HepG2 (cell line): ENCODE measurements around the gene CLIP2. TPM values are rescaled to one million over a fixed set of nuclear protein-coding genes. Genes with fewer than 3 reads are reported as not detected.

Experiments
- ATAC-seq: fragments of 200-7000 bp; cut with Tn5 transposase; 3 replicates; pipeline ENCODE4 v1.9.1; 2020; ENCODE audit warnings: mild to moderate bottlenecking, moderate library complexity
- BruUV-seq: library from RNA; stranded (reverse); fragments of 400-500 nt; replicated peaks from 2 replicates; lab custom pipeline; 2021; lab: Mats Ljungman, UMichigan
- CTCF ChIA-PET: fragments of 300-600 bp; formaldehyde crosslinking; extraction: SDS; loops from one replicate; lab custom pipeline; 2021; ENCODE audit warnings: low total read pairs, inconsistent platforms, low intra/inter-chr PET ratio; lab: Yijun Ruan, JAX
- POLR2A ChIA-PET: fragments of 350-600 bp; sonication (Branson Sonifier 250); formaldehyde crosslinking; loops from one replicate; lab custom pipeline; 2020; ENCODE audit warnings: antibody characterized with exemption, inconsistent platforms; lab: Yijun Ruan, JAX
- DNase-seq: peaks from one replicate; pipeline ENCODE4 v3.0.0-alpha.2; 2015; ENCODE audit warnings: low spot score
- FAIRE-seq: peaks from 3 replicates; lab custom pipeline; 2011; peaks lifted over from hg19 to GRCh38; lab: Jason Lieb, UNC
- H2AFZ ChIP-seq: one replicate; pipeline ENCODE4 v1.6.1; 2011; ENCODE audit warnings: low read length, inconsistent platforms
- H3K27ac ChIP-seq: fragments of 300-600 bp; 3 replicates; pipeline ENCODE4 v1.8.0; 2011; ENCODE audit warnings: mixed run types, mild to moderate bottlenecking, mixed read lengths, low read length, inconsistent platforms; ENCODE audit not compliant: insufficient read depth; ENCODE audit errors: extremely low read length
- H3K27me3 ChIP-seq, 2 experiments: fragments of 200-600 bp in 1 of 2; 2 replicates in 1 of 2; 3 replicates in 1 of 2; pipeline versions ENCODE4 v1.6.0 to v1.8.0; 2011; ENCODE audit warnings: low read length in 2 of 2, mild to moderate bottlenecking in 2 of 2, moderate library complexity in 2 of 2, inconsistent platforms in 1 of 2; ENCODE audit not compliant: insufficient read depth in 2 of 2, control insufficient read depth in 1 of 2
- H3K36me3 ChIP-seq, 2 experiments: fragments of 200-600 bp in 1 of 2; replicated peaks in 1 of 2; 2 replicates in 1 of 2; 3 replicates in 1 of 2; pipeline versions ENCODE4 v1.5.1 to v1.8.0; 2011; ENCODE audit warnings: low read length in 2 of 2, inconsistent platforms in 1 of 2; ENCODE audit not compliant: insufficient read depth in 2 of 2, control insufficient read depth in 1 of 2
- H3K4me1 ChIP-seq: 2 replicates; pipeline ENCODE4 v1.5.1; 2012; ENCODE audit warnings: low read length, inconsistent platforms; ENCODE audit not compliant: insufficient read depth
- H3K4me2 ChIP-seq: 2 replicates; pipeline ENCODE4 v1.6.0; 2011; ENCODE audit warnings: low read depth, low read length, inconsistent platforms
- H3K4me3 ChIP-seq, 3 experiments: fragments of 200-600 bp in 1 of 3; sonication (generic), shearing (Covaris generic) in 1 of 3; replicated peaks in 1 of 3; 2 replicates each; pipeline ENCODE4 v1.5.1; 2011 to 2016; ENCODE audit warnings: low read length in 3 of 3, inconsistent platforms in 2 of 3, low read depth in 2 of 3, mild to moderate bottlenecking in 2 of 3, control low read depth in 1 of 3, mixed read lengths in 1 of 3; ENCODE audit not compliant: insufficient read depth in 1 of 3
- H3K79me2 ChIP-seq: one replicate; pipeline ENCODE4 v1.6.1; 2011; ENCODE audit warnings: low read length, inconsistent platforms; ENCODE audit not compliant: insufficient read depth
- H3K9ac ChIP-seq: 2 replicates; pipeline ENCODE4 v1.6.0; 2011; ENCODE audit warnings: mild to moderate bottlenecking, low read depth, low read length, inconsistent platforms; ENCODE audit not compliant: insufficient read depth
- H3K9me3 ChIP-seq: 2 replicates; pipeline ENCODE4 v1.5.1; 2012; ENCODE audit warnings: mild to moderate bottlenecking, low read length
- H4K20me1 ChIP-seq: 2 replicates; pipeline ENCODE4 v1.6.0; 2011; ENCODE audit warnings: inconsistent platforms, mild to moderate bottlenecking, low read length, moderate library complexity; ENCODE audit not compliant: insufficient read depth
- ARNT2 ChIP-seq: sonication (generic); formaldehyde crosslinking; IDR thresholded peaks from 2 replicates; pipeline ENCODE4 v1.8.0; 2022; ENCODE audit warnings: mild to moderate bottlenecking, low read depth, missing genetic modification reagents, moderate library complexity
- E2F1 ChIP-seq: sonication (generic); formaldehyde crosslinking; IDR thresholded peaks from 2 replicates; pipeline ENCODE4 v1.5.0; 2020; ENCODE audit warnings: missing genetic modification reagents
- ELF1 ChIP-seq: sonication (generic); formaldehyde crosslinking; IDR thresholded peaks from 2 replicates; pipeline ENCODE4 v1.4.0; 2020; ENCODE audit warnings: missing genetic modification reagents
- GTF2F1 ChIP-seq: fragments of 150-350 bp; IDR thresholded peaks from 2 replicates; pipeline ENCODE4 v1.6.1; 2014; ENCODE audit warnings: low read length
- HNF4A ChIP-seq: sonication (generic); formaldehyde crosslinking; IDR thresholded peaks from 2 replicates; pipeline ENCODE4 v1.4.0; 2020; ENCODE audit warnings: missing genetic modification reagents
- HOMEZ ChIP-seq: IDR thresholded peaks from 2 replicates; pipeline ENCODE4 v1.6.1; 2016; ENCODE audit warnings: low read depth
- JUN ChIP-seq: sonication (generic); formaldehyde crosslinking; IDR thresholded peaks from 2 replicates; pipeline ENCODE4 v1.4.0; 2020; ENCODE audit warnings: mild to moderate bottlenecking, missing genetic modification reagents
- KLF11 ChIP-seq: IDR thresholded peaks from 2 replicates; pipeline ENCODE4 v1.6.1; 2016; ENCODE audit warnings: missing compliant biosample characterization
- MTA3 ChIP-seq: sonication (generic); formaldehyde crosslinking; IDR thresholded peaks from 2 replicates; pipeline ENCODE4 v1.4.0; 2020; ENCODE audit warnings: missing genetic modification reagents
- REST ChIP-seq, 2 experiments: IDR thresholded peaks; 2 replicates each; pipeline ENCODE4 v1.6.1; 2011 to 2012; ENCODE audit warnings: low read length in 2 of 2, borderline replicate concordance in 1 of 2, low read depth in 1 of 2, mild to moderate bottlenecking in 1 of 2, moderate library complexity in 1 of 2
- SAP130 ChIP-seq: IDR thresholded peaks from 2 replicates; pipeline ENCODE4 v1.6.1; 2016; ENCODE audit warnings: low read depth
- SNAI1 ChIP-seq: sonication (generic); formaldehyde crosslinking; IDR thresholded peaks from 2 replicates; pipeline ENCODE4 v1.5.0; 2020; ENCODE audit warnings: mild to moderate bottlenecking, missing genetic modification reagents, borderline replicate concordance
- ZIK1 ChIP-seq: sonication (generic); formaldehyde crosslinking; IDR thresholded peaks from 2 replicates; pipeline ENCODE4 v1.5.0; 2020; ENCODE audit warnings: mild to moderate bottlenecking, low read depth, missing genetic modification reagents, borderline replicate concordance
- WGBS: methylation state at CpG from one replicate; pipeline ENCODE4 v1.1.6; 2017; ENCODE audit warnings: low lambda C conversion rate; 5-methylcytosine and 5-hydroxymethylcytosine counted together
- in situ Hi-C: cut with HindIII; loops from 2 replicates; pipeline ENCODE4 v1.10.0; 2017; ENCODE audit warnings: low pct_unique_long_range_greater_than_20kb; ENCODE audit not compliant: extremely low pct_ligation_motif_present
- intact Hi-C: fragments of 100-400 bp; cut with micrococcal nuclease; formaldehyde crosslinking; loops from one replicate; pipeline ENCODE4 v1.10.0; 2022; ENCODE audit not compliant: unreplicated experiment
- polyA plus RNA-seq, 8 experiments: library from polyadenylated mRNA; depleted of rRNA in 3 of 8; stranded (reverse) in 7 of 8; unstranded in 1 of 8; fragments of >200 nt; fragmentation: Illumina TruSeq in 4 of 8; extraction: Trizol in 4 of 8; gene quantifications; 2 replicates each; pipeline versions ENCODE4 v1.2.1 to v1.2.3, GENCODE V29; 2011 to 2016; ENCODE audit warnings: low read depth in 4 of 8, missing spikeins in 1 of 8, mixed read lengths in 1 of 8; ENCODE audit not compliant: insufficient read depth in 1 of 8
- total RNA-seq, 5 experiments: library from RNA; depleted of rRNA; stranded (reverse); fragments of >200 nt; fragmentation: Illumina TruSeq; extraction: Trizol; gene quantifications; 2 replicates each; pipeline ENCODE4 v1.2.3, GENCODE V29; 2016; ENCODE audit warnings: low read depth in 1 of 5

Gene CLIP2
- total and polyA plus RNA-seq, 2 of the 13 experiments (the other 11 are each of a cell fraction or from before 2014, with no cell fraction given), result 6.5 to 17.4 TPM

- peak overlapping the region; percentile 45 for H3K27ac ChIP-seq
- H3K9ac ChIP-seq, result no peak overlapping the region
- intact Hi-C loops (loop anchor here (2.0 kb wide), 1 partner anchor 73 kb away; no protein-coding TSS in a partner anchor), in situ Hi-C loops (no loop called here)
- H3K36me3 ChIP-seq, result peaks cover 4 to 8% of the 10 kb centered on the region in 2 experiments; a peak in 4 of 5 replicates
- peaks cover 17% of the 10 kb centered on the region for H3K4me1 ChIP-seq
- H2AFZ ChIP-seq, result no peak overlapping the region
- ChIA-PET POLR2A (interaction anchor here (0.6 to 1.5 kb wide), 2 partner anchors 72 to 145 kb away, joined by 3 to 7 read pairs; no protein-coding TSS in a partner anchor), CTCF (no interaction called here)
- DNase-seq (peak; percentile 90), ATAC-seq (peak; percentile 99), FAIRE-seq (peak; percentile 86)
- no peaks in the 10 kb centered on the region for H3K9me3 ChIP-seq
- no peaks in the 10 kb centered on the region for H4K20me1 ChIP-seq
- H3K79me2 ChIP-seq, result no peaks in the 10 kb centered on the region
- BruUV-seq, result TSS peak; percentile 36
- H3K4me2 ChIP-seq, result peak overlapping the region; percentile 52
- no peaks in the 10 kb centered on the region for H3K27me3 ChIP-seq
- 25% methylated on average over 10 of the region's 10 CpGs for WGBS
- peak overlapping the region in 1 of 3 experiments; percentile 19; a peak in 1 of 6 replicates for H3K4me3 ChIP-seq
- TF ChIP-seq GTF2F1, result no peak
- no peak for TF ChIP-seq HOMEZ (CRISPR knock-in tag)
- no peak for TF ChIP-seq ARNT2 (CRISPR knock-in tag)
- TF ChIP-seq ZIK1 (CRISPR knock-in tag), result no peak
- no peak for TF ChIP-seq MTA3 (CRISPR knock-in tag)
- TF ChIP-seq SAP130, result peak; percentile 87
- no peak for TF ChIP-seq JUN
- 0 out of 2 replicates have a peak, but pooled peaks have one; percentile 15 for TF ChIP-seq ELF1 (CRISPR knock-in tag)
- no peak for TF ChIP-seq REST (IDR thresholded peaks at IDR 0.05; ENCODE audit: borderline replicate concordance in 1 of 2, low read depth in 1 of 2, low read length in 2 of 2)
- TF ChIP-seq E2F1, result no peak
- TF ChIP-seq HNF4A, result peak; percentile 15; the same call in 1 of the 2 replicates
- TF ChIP-seq KLF11 (CRISPR knock-in tag), result no peak
- no peak for TF ChIP-seq SNAI1 (CRISPR knock-in tag)
Measured at GRCh38 chr7:74365322-74366022, 76.3 kb downstream of the CLIP2 start.
